GM18951 (cell line): ENCODE data around the gene PIGQ.

Source experiments
- POLR2A ChIP-seq: IDR thresholded peaks from 4 replicates; pipeline ENCODE4 v1.6.1; 2011; ENCODE audit warnings: mild to moderate bottlenecking; ENCODE audit not compliant: insufficient read length, insufficient read depth; ENCODE audit errors: extremely low read depth
- in situ Hi-C: fragments of 300-500 bp; cut with MboI; formaldehyde crosslinking; loops from one replicate; pipeline ENCODE4 v1.12.0; 2022; ENCODE audit warnings: low sequenced_read_pairs, mixed read lengths, inconsistent platforms; ENCODE audit not compliant: unreplicated experiment

PIGQ gene

DNA sequence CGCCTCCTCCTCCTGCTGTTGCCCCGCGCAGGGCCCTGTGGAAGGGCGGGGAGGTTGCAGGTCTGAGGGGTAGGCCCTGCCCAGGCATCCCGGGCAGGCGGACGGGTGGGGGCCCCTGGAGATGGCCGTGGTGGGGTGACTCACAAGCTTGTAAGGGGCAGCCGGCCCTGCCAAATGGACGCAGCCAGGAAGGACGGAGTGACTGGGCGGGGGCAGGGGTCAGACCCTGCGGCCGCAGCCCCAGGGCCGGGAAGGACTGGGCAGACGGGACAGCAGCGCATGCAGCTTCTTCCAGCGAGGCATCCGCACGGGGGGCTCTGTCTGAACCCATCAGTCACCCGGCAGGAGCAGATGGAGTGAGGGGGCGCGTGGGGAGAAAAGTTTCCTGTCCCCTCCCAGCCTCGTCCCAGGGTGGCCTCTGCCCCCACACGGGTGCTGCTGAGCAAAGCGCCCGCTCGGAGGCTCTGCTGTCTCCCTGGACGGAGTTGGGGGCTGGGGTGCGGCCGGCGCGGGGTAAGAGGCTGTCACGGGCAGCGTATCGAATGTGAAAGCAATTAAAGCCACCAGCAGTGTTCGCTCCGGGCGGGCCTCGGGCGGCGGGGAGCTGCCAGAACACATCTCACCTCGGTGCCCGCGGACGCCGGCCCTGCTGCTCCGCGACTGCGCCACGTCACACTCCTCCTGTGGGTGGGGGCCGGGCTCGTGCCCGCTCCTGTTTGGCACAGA lies 15.0 kb upstream of the PIGQ start:
- in situ Hi-C loops = no loop called here

GRCh38 chr16:555528-556473 lies 14.0 kb upstream of the PIGQ start:
- in situ Hi-C loops = no loop called here

More for the DNA sequence above, 15.0 kb upstream of the PIGQ start:
- TF ChIP-seq POLR2A = no peak

GRCh38 chr16:556474-557173 lies 13.1 kb upstream of the PIGQ start:
- no peak for TF ChIP-seq POLR2A
- in situ Hi-C loops = no loop called here

More at GRCh38 chr16:555528-556473, 14.0 kb upstream of the PIGQ start:
- no peak for TF ChIP-seq POLR2A

DNA sequence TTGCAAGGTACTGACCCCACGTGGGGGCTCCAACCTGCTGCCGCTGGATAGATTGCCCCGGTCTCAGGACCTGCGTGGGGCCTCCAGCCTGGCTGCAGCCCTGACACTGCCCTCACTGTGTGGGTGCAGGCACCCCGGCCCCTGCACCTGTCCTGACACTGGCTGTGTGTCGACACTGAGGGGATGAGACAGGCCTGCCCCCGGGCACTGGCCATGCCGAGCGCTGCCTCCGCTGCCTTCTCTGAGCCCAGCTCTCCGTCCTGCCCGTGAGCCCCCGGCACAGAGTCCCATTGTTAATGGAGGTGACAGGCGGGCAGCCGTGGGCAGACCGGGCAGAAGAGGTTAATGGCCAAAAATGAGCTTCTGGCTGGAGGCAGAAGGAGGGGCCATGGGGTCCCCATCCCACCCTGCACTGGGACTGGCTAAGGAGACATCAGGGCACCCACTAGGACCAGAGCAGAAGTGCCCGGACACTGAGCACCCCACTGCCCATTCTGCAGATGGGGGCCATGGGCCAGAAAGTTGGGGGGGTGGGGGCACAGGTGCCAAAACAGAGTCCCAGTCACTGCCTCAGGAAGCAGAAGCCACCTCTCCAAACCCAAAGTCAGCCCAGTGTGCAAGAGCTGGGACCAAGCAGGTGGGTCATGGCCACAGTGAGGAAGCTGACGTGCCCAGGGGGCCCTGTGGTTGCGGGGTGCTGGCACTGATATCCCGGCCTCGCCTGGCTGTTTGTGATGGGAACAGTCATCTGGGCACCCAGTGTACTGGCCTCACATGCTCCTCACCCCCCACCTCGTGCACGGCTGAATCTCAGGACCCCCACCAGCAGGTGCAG lies 12.1 kb upstream of the PIGQ start:
- no peak for TF ChIP-seq POLR2A
- in situ Hi-C loops = no loop called here

- in situ Hi-C loops = no loop called here
- no peak for TF ChIP-seq POLR2A
These were observed 11.3 kb upstream of the PIGQ start for GRCh38 chr16:558298-559020.

GRCh38 chr16:559021-559380 lies 10.8 kb upstream of the PIGQ start:
- no peak for TF ChIP-seq POLR2A
- in situ Hi-C loops = no loop called here

- in situ Hi-C loops = no loop called here
These were observed 10.2 kb upstream of the PIGQ start for GRCh38 chr16:559411-560203.

DNA sequence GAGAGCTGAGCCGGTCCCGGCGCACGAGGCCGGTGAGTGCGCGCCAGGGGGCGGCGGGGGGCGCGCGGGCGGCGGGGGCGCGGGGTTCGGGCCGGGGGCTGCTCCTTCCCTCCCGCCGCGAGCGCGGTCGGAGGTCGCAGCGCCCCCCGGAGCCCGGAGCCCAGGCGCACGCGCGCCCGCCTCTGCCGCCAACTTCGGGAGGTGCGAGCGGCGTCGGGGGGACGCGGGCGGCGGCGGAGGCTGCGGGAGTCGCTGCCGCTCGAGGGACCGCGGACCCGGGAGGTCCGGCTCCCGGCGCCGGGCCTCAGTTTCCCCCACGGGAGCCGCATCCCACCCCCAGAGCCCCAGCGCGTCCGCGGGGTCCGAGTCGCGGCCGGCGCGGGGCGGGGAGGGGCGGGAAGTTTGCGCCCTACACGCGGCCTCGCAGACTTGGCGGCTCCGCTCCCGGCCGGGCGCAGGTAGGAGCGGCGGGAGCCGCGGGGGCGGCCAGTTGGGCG lies 9.5 kb upstream of the PIGQ start, which contains the start of gene PRR35:
PRR35 (plus strand) TSS at position 191 of the 497 bp plus-strand sequence. CDS start 2,901 bp downstream, outside the sequence.
- in situ Hi-C loops = no loop called here
- no peak for TF ChIP-seq POLR2A

More at GRCh38 chr16:559411-560203, 10.2 kb upstream of the PIGQ start:
- TF ChIP-seq POLR2A = no peak

DNA sequence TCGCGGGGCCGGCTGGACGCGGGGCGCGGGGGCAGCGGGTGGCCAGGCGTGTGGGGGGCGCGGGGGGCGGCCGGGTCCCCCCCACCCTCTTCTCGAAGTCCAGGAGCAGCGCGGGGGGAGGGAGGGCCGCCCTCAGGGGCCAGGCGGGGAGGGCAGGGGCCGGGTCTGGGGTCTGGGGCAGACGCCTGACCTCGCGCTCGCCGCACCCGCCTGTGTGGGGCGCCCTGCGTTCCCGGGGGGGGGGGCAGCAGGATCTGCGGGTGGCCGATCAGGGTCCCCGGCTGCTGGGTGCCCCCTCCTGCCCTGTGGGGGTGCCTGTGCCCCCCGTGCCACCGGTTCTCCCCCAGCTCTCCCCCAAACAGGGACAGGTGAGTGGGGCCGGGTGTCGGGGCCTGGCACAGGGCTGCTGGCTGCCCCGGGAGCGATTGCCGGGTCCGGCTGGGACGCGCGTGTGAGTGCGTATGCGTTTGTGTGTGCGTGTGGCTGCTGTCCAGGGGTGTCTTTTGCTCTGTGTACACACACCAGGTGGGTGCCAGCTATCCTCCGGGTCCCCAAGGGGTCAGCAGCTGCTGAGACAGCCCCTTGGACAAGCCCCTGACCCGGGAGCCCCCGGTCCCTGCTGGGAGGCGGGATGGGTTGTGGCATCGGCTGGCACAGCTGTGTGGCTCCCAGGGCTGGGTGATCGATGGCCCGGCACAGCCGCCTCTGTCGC lies 8.9 kb upstream of the PIGQ start:
- no peak for TF ChIP-seq POLR2A
- in situ Hi-C loops = no loop called here

GRCh38 chr16:561413-561794 lies 8.4 kb upstream of the PIGQ start:
- TF ChIP-seq POLR2A = no peak
- in situ Hi-C loops = no loop called here
